SK-N-MC (cell line): ENCODE measurements around the gene FAM72B.
"Not testable (repeated sequence)": the region's sequence is repeated elsewhere in the genome, so short reads cannot be mapped to it uniquely, and the experiment has no call there.

Source experiments
- EZH2 ChIP-seq: fragments of 200-600 bp; sonication (generic); IDR thresholded peaks from one replicate; pipeline ENCODE4 v1.6.1; 2017; ENCODE audit warnings: antibody characterized with exemption
- FOXP2 ChIP-seq: optimal IDR thresholded peaks from 2 replicates; pipeline ENCODE3; 2011; ENCODE audit warnings: mild to moderate bottlenecking, moderate library complexity; ENCODE audit not compliant: insufficient read depth; ENCODE audit errors: extremely low read length, control extremely low read depth
- POLR2AphosphoS5 ChIP-seq: IDR thresholded peaks from 2 replicates; pipeline ENCODE4 v1.6.1; 2012; ENCODE audit warnings: mild to moderate bottlenecking, low read depth, low read length, borderline replicate concordance

DNA sequence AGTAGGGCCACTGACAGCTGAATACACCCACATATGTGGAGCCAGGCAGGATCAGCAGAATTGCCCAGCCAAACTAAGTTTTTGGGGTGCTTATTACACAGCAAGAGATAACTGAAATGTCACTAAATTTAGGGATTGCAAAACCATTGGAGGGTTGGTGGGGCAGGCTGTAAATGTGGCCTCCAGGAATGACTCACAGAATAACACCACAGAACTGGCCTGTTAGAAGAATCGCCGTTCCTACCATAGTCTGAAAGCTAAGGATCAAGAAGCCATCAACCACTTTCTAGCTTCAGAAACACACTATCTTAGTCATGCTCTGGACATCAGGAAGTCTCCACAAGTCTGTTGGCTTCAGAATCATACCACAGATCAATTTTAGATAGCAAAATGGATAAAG is 24.0 kb downstream of the FAM72B start:
- not testable (repeated sequence) for TF ChIP-seq POLR2AphosphoS5, EZH2, FOXP2
